Measurements from ENCODE around the gene MYH11.

The MYH11 gene

DNA sequence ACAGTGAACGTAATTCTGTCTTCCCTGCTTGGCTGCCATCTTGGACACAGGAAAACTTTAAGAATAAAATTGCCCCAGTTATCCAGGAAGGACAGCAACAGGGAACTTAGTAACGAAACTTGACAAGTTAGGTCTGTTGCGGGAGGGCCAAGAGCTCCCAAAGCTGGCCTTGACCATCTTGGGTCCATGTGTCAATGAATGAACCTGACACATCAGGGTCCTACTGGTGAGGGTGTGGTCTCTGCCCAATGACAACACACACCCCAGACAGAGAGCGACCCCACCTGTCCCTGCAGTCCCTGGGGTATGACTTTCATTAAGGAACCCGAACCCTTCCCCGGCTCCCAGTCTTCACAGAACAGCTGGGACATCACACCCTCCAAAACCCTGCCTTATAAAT, 110.5 kb downstream of the MYH11 start:
- H2AFZ ChIP-seq (ENCODE audit: low read length), result no peak overlapping the region
- no peaks in the 10 kb centered on the region for H3K4me1 ChIP-seq (ENCODE audit: insufficient read depth, low read length, poor library complexity, severe bottlenecking)
- H3K9me3 ChIP-seq (ENCODE audit: insufficient read depth, low read depth, low read length), result no peaks in the 10 kb centered on the region
- no peaks in the 10 kb centered on the region for H3F3A ChIP-seq (ENCODE audit: low read depth)
- H3K79me2 ChIP-seq (ENCODE audit: insufficient read depth, low read length), result no peaks in the 10 kb centered on the region
- H3K36me3 ChIP-seq (ENCODE audit: insufficient read depth, low read length), result no peaks in the 10 kb centered on the region
- H3K9ac ChIP-seq (ENCODE audit: low read depth, low read length, poor library complexity, severe bottlenecking), result no peak overlapping the region
- no peaks in the 10 kb centered on the region for H4K20me1 ChIP-seq (ENCODE audit: insufficient read depth, low read length, poor library complexity, severe bottlenecking)
- H3K9me2 ChIP-seq (replicated peaks; ENCODE audit: low read depth, low read length), result no peaks in the 10 kb centered on the region
- no peak overlapping the region for H3K4me2 ChIP-seq (ENCODE audit: low read depth, low read length, poor library complexity, severe bottlenecking)
- H3K4me3 ChIP-seq (ENCODE audit: low read length, poor library complexity, severe bottlenecking), result no peak overlapping the region
- TF ChIP-seq, protein P1, sequence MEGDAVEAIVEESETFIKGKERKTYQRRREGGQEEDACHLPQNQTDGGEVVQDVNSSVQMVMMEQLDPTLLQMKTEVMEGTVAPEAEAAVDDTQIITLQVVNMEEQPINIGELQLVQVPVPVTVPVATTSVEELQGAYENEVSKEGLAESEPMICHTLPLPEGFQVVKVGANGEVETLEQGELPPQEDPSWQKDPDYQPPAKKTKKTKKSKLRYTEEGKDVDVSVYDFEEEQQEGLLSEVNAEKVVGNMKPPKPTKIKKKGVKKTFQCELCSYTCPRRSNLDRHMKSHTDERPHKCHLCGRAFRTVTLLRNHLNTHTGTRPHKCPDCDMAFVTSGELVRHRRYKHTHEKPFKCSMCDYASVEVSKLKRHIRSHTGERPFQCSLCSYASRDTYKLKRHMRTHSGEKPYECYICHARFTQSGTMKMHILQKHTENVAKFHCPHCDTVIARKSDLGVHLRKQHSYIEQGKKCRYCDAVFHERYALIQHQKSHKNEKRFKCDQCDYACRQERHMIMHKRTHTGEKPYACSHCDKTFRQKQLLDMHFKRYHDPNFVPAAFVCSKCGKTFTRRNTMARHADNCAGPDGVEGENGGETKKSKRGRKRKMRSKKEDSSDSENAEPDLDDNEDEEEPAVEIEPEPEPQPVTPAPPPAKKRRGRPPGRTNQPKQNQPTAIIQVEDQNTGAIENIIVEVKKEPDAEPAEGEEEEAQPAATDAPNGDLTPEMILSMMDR (conservative IDR thresholded peaks at IDR 0.05; ENCODE audit: low read length), result no peak
- no peak for TF ChIP-seq EZH2phosphoT487 (IDR thresholded peaks at IDR 0.05; ENCODE audit: borderline replicate concordance)
- H3K27me3 ChIP-seq (ENCODE audit: insufficient read depth, low read length, poor library complexity, severe bottlenecking), result no peaks in the 10 kb centered on the region

DNA sequence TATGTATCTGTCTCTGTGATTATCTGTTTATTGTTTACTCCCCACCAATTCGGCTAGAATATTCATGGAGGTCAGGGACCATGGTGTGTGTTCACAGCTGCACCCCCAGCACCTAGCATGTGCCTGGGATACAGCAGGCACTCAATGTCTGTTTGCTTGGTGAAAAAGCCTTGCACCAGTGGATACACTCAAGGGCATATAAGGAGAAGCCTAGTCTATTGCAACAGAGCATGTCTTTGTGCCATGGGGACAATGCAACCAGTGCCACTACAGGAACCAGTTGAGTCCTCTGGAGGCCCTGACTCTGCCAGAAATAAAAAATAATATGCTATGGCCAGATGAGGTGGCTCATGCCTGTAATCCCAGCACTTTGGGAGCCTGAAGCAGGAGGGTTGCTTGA, 113.2 kb downstream of the MYH11 start:
- Histone ChIP-seq H3K27me3 (ENCODE audit: insufficient read depth, low read length, poor library complexity, severe bottlenecking) (no peaks in the 10 kb centered on the region), H3K9me2 (replicated peaks; ENCODE audit: low read depth, low read length) (no peaks in the 10 kb centered on the region), H2AFZ (ENCODE audit: low read length) (no peak overlapping the region), H4K20me1 (ENCODE audit: insufficient read depth, low read length, poor library complexity, severe bottlenecking) (no peaks in the 10 kb centered on the region), H3F3A (ENCODE audit: low read depth) (no peaks in the 10 kb centered on the region), H3K4me3 (ENCODE audit: low read length, poor library complexity, severe bottlenecking) (no peak overlapping the region), H3K9ac (ENCODE audit: low read depth, low read length, poor library complexity, severe bottlenecking) (no peak overlapping the region), H3K79me2 (ENCODE audit: insufficient read depth, low read length) (no peaks in the 10 kb centered on the region), H3K4me2 (ENCODE audit: low read depth, low read length, poor library complexity, severe bottlenecking) (no peak overlapping the region), H3K4me1 (ENCODE audit: insufficient read depth, low read length, poor library complexity, severe bottlenecking) (no peaks in the 10 kb centered on the region), H3K9me3 (ENCODE audit: insufficient read depth, low read depth, low read length) (no peaks in the 10 kb centered on the region), H3K36me3 (ENCODE audit: insufficient read depth, low read length) (no peaks in the 10 kb centered on the region)
- no peak for TF ChIP-seq EZH2phosphoT487 (IDR thresholded peaks at IDR 0.05; ENCODE audit: borderline replicate concordance)
- TF ChIP-seq, protein P1 (conservative IDR thresholded peaks at IDR 0.05; ENCODE audit: low read length), result no peak

DNA sequence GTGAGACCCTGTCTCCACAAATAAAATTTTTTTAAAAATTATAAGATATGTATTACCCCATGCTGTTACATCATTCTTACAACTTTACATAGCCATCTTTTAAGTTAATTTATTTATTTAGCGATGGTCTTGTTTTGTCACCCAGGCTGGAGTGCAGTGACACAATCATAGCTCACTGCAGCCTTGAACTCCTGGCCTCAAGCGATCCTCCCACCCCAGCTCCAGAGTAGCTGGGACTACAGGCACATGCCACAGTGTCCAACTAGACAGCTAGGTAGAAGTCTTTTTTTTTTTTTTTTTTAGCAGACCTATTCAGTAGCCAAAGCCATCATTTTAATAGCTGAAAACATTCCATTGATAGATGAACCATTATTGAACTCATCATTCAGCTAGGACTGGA, 114.1 kb downstream of the MYH11 start:
- H2AFZ ChIP-seq (ENCODE audit: low read length), result no peak overlapping the region
- no peaks in the 10 kb centered on the region for H3F3A ChIP-seq (ENCODE audit: low read depth)
- no peaks in the 10 kb centered on the region for H3K36me3 ChIP-seq (ENCODE audit: insufficient read depth, low read length)
- no peak overlapping the region for H3K4me2 ChIP-seq (ENCODE audit: low read depth, low read length, poor library complexity, severe bottlenecking)
- H3K9me3 ChIP-seq (ENCODE audit: insufficient read depth, low read depth, low read length), result no peaks in the 10 kb centered on the region
- H3K4me3 ChIP-seq (ENCODE audit: low read length, poor library complexity, severe bottlenecking), result no peak overlapping the region
- H3K79me2 ChIP-seq (ENCODE audit: insufficient read depth, low read length), result no peaks in the 10 kb centered on the region
- TF ChIP-seq, protein P1 (conservative IDR thresholded peaks at IDR 0.05; ENCODE audit: low read length), result no peak
- TF ChIP-seq EZH2phosphoT487 (IDR thresholded peaks at IDR 0.05; ENCODE audit: borderline replicate concordance), result no peak
- H3K27me3 ChIP-seq (ENCODE audit: insufficient read depth, low read length, poor library complexity, severe bottlenecking), result no peaks in the 10 kb centered on the region
- no peaks in the 10 kb centered on the region for H3K4me1 ChIP-seq (ENCODE audit: insufficient read depth, low read length, poor library complexity, severe bottlenecking)
- H3K9me2 ChIP-seq (replicated peaks; ENCODE audit: low read depth, low read length), result no peaks in the 10 kb centered on the region
- H4K20me1 ChIP-seq (ENCODE audit: insufficient read depth, low read length, poor library complexity, severe bottlenecking), result no peaks in the 10 kb centered on the region
- no peak overlapping the region for H3K9ac ChIP-seq (ENCODE audit: low read depth, low read length, poor library complexity, severe bottlenecking)

Data from Loucy (cell line).